GM06990 (cell line): ENCODE measurements around the gene TM4SF4.

ENCODE experiments used
- DNase-seq: peaks from one replicate; pipeline ENCODE4 v3.0.0-alpha.2; 2011; ENCODE audit not compliant: insufficient read length; ENCODE audit errors: extremely low read depth
- H3K27me3 ChIP-seq: replicated peaks from 2 replicates; pipeline ENCODE4 v1.6.0; 2011; ENCODE audit warnings: low read length; ENCODE audit not compliant: control insufficient read depth, insufficient read depth
- H3K36me3 ChIP-seq: 2 replicates; pipeline ENCODE4 v1.5.1; 2011; ENCODE audit warnings: low read length; ENCODE audit not compliant: control insufficient read depth, insufficient read depth
- H3K4me3 ChIP-seq: replicated peaks from 2 replicates; pipeline ENCODE4 v1.5.1; 2011; ENCODE audit warnings: low read depth, mild to moderate bottlenecking, control low read depth, low read length
- TF ChIP-seq, protein P1 (sequence below): IDR thresholded peaks from 2 replicates; pipeline ENCODE4 v1.5.1; 2011; ENCODE audit warnings: low read length, control low read depth, mild to moderate bottlenecking, inconsistent platforms; ENCODE audit not compliant: insufficient read depth, poor library complexity, severe bottlenecking

Gene TM4SF4

DNA sequence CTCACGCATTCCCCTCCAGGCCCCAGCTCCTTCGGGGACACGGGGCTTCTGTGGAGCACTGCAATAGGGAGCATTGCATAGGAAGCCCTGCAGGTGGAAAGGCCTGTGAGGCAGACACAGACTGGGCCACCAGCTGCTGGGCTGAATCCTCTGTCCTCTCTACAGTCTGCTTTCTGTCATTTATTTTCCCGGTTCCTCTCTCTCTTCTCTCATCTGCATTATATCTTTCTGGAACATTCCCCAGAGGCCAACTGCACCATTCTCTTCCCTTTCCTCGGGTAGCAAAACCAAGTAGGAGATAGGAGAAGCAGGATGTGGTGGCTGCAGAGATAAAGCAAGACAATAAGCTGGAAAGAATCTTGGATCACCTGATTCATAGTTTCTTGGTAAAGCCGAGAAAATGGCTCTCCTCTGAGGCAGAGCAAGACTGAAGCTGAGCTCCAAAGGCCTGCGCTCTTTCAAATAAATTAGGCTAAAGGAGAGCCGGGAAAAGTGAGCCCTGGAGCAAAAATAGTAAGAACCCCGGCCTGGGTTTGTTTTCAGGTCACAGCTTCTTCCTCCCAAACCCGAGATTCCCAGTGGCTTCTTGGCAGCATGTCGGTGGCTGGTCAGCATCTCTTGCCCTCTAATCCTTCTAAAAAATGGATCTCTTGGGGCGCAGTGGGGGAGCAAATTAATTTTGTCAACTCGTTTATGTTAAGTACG, 5.3 kb downstream of the TM4SF4 start:
- no peak overlapping the region for H3K4me3 ChIP-seq
- no peaks in the 10 kb centered on the region for H3K36me3 ChIP-seq
- no peaks in the 10 kb centered on the region; the same call in 1 of the 2 replicates for H3K27me3 ChIP-seq
- TF ChIP-seq, protein P1, sequence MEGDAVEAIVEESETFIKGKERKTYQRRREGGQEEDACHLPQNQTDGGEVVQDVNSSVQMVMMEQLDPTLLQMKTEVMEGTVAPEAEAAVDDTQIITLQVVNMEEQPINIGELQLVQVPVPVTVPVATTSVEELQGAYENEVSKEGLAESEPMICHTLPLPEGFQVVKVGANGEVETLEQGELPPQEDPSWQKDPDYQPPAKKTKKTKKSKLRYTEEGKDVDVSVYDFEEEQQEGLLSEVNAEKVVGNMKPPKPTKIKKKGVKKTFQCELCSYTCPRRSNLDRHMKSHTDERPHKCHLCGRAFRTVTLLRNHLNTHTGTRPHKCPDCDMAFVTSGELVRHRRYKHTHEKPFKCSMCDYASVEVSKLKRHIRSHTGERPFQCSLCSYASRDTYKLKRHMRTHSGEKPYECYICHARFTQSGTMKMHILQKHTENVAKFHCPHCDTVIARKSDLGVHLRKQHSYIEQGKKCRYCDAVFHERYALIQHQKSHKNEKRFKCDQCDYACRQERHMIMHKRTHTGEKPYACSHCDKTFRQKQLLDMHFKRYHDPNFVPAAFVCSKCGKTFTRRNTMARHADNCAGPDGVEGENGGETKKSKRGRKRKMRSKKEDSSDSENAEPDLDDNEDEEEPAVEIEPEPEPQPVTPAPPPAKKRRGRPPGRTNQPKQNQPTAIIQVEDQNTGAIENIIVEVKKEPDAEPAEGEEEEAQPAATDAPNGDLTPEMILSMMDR, result no peak
- DNase-seq, result no peak

GRCh38 chr3:149480326-149481017, 6.0 kb downstream of the TM4SF4 start:
- Histone ChIP-seq H3K36me3 (no peaks in the 10 kb centered on the region), H3K4me3 (no peak overlapping the region), H3K27me3 (no peaks in the 10 kb centered on the region; the same call in 1 of the 2 replicates)
- DNase-seq, result peak; percentile 23
- TF ChIP-seq, protein P1, result peak; percentile 97

DNA sequence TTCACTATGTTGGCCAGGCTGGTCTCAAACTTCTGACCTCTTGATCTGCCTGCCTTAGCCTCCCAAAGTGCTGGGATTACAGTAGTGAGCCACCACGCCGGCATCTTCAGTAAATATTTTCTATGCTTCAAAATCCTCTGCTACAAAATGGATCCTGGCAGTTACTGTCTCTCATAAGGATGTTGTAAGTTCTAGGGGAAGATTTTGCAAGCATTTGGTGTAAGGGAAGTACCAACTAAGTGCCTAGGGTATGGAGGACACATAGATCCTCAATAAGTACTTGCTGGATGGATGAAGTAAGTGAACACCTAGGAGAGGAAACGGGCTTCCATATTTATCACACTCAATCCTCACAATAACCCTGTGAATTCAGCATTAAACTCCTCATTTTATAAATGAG, 6.6 kb downstream of the TM4SF4 start:
- Histone ChIP-seq H3K4me3 (no peak overlapping the region), H3K27me3 (no peaks in the 10 kb centered on the region; the same call in 1 of the 2 replicates), H3K36me3 (no peaks in the 10 kb centered on the region)
- no peak for DNase-seq
- TF ChIP-seq, protein P1, result no peak

DNA sequence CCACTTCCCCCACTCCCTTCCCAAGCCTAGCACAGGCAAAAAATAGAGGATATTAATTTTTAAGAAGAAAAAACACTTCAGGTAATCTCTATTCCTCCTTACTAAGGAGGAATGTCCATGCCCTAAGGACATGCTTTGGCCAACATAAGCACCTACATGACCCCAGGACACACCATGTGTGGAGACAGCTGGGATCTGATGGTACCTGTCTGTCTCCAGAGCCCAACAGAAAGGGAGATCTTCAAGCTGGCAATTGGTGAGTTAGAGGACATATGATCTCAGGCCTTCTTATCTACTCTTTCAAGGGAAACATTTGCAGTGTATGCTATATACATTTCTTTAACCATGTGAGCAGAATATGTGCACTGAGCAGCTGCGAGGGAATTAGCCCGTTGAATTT, 7.0 kb downstream of the TM4SF4 start:
- DNase-seq, result no peak
- Histone ChIP-seq H3K36me3 (no peaks in the 10 kb centered on the region), H3K27me3 (no peaks in the 10 kb centered on the region; the same call in 1 of the 2 replicates), H3K4me3 (no peak overlapping the region)
- TF ChIP-seq, protein P1, result no peak

GRCh38 chr3:149486726-149487125, 12.2 kb downstream of the TM4SF4 start:
- no peaks in the 10 kb centered on the region for H3K36me3 ChIP-seq
- DNase-seq, result no peak
- no peaks in the 10 kb centered on the region; the same call in 1 of the 2 replicates for H3K27me3 ChIP-seq
- TF ChIP-seq, protein P1, result no peak
- H3K4me3 ChIP-seq, result no peak overlapping the region
